ENCODE data around the gene CDC42SE2. TPM values are rescaled to one million over a fixed set of nuclear protein-coding genes. Genes with fewer than 3 reads are reported as not detected.

CDC42SE2 gene
- total and polyA plus RNA-seq, 2 experiments from 2014 or later = 24.2 to 36.2 TPM

- TF ChIP-seq ZNF462 (CRISPR knock-in tag; IDR thresholded peaks at IDR 0.05) (no peak), CREB1 (CRISPR knock-in tag; IDR thresholded peaks at IDR 0.05; ENCODE audit: low read depth) (no peak), ZNF331 (CRISPR knock-in tag; IDR thresholded peaks at IDR 0.05; ENCODE audit: low read depth) (no peak), EZH2 (IDR thresholded peaks at IDR 0.05; ENCODE audit: low read depth, unreplicated experiment) (no peak), EZH2phosphoT487 (IDR thresholded peaks at IDR 0.05; ENCODE audit: unreplicated experiment) (no peak), STAT1 (IDR thresholded peaks at IDR 0.05; ENCODE audit: unreplicated experiment) (no peak)
Observed at GRCh38 chr5:131400585-131400984, 136.7 kb downstream of the CDC42SE2 start (continued).

GRCh38 chr5:131405674-131406073 is 141.8 kb downstream of the CDC42SE2 start:
- no peaks in the 10 kb centered on the region; the same call in 1 of the 2 replicates for H4K20me1 ChIP-seq (replicated peaks; ENCODE audit: insufficient read depth)
- Mint-ChIP-seq H3K9me3 (peaks cover 11% of the 10 kb centered on the region; the same call in 2 of the 3 replicates), H3K4me3 (no peak overlapping the region), H3K27me3 (ENCODE audit: insufficient read depth, low read depth, poor library complexity) (no peaks in the 10 kb centered on the region), H3K4me1 (no peaks in the 10 kb centered on the region), H3K27ac (no peak overlapping the region), H3K36me3 (ENCODE audit: low read depth) (peaks cover 35% of the 10 kb centered on the region)
- no peaks in the 10 kb centered on the region for H3K36me3 ChIP-seq (ENCODE audit: insufficient read depth)
- no peak for ATAC-seq
- H3K9me2 ChIP-seq (ENCODE audit: insufficient read depth) = no peaks in the 10 kb centered on the region
- no peaks in the 10 kb centered on the region for H3K27me3 ChIP-seq (ENCODE audit: insufficient read depth)
- H3F3A ChIP-seq (replicated peaks; ENCODE audit: low read depth) = no peaks in the 10 kb centered on the region
- no peak overlapping the region for H2AFZ ChIP-seq
- no peak overlapping the region for H3K4me3 ChIP-seq
- H3K79me2 ChIP-seq (replicated peaks; ENCODE audit: insufficient read depth) = no peaks in the 10 kb centered on the region
- H3K4me1 ChIP-seq (ENCODE audit: insufficient read depth) = no peaks in the 10 kb centered on the region
- H3K4me2 ChIP-seq = no peak overlapping the region
- no peak for DNase-seq (ENCODE audit: low spot score)
- H3K27ac ChIP-seq (ENCODE audit: low read depth) = no peak overlapping the region
- TF ChIP-seq ZNF462 (CRISPR knock-in tag; IDR thresholded peaks at IDR 0.05) = no peak
